A549 (cell line): ENCODE results near the gene MTERF1.

Source experiments
- CBX2 ChIP-seq: fragments of 200-600 bp; sonication (generic); IDR thresholded peaks from 2 replicates; pipeline ENCODE4 v1.6.1; 2016; ENCODE audit warnings: low read depth, mild to moderate bottlenecking, borderline replicate concordance
- CHD2 ChIP-seq: fragments of 150-350 bp; IDR thresholded peaks from 2 replicates; pipeline ENCODE4 v1.6.1; 2014; ENCODE audit warnings: low read length; ENCODE audit not compliant: partially characterized antibody
- EHMT2 ChIP-seq: fragments of 200-600 bp; sonication (generic); IDR thresholded peaks from 2 replicates; pipeline ENCODE4 v1.6.1; 2016; ENCODE audit warnings: antibody characterized with exemption, low read depth, mild to moderate bottlenecking, moderate library complexity
- POLR2A ChIP-seq: IDR thresholded peaks from 2 replicates; pipeline ENCODE4 v1.6.1; 2012; ENCODE audit warnings: mild to moderate bottlenecking, low read length
- RCOR1 ChIP-seq: fragments of 150-350 bp; IDR thresholded peaks from 2 replicates; pipeline ENCODE4 v1.6.1; 2014; ENCODE audit warnings: antibody characterized with exemption, low read length, low read depth
- SMC3 ChIP-seq: fragments of >200 bp; sonication (Bioruptor Twin); formaldehyde crosslinking; IDR thresholded peaks from 3 replicates; pipeline ENCODE4 v1.6.1; 2018; ENCODE audit warnings: inconsistent platforms
- ZFP36 ChIP-seq: fragments of 450-650 bp; IDR thresholded peaks from 2 replicates; pipeline ENCODE4 v1.6.1; 2014; ENCODE audit warnings: borderline replicate concordance; ENCODE audit not compliant: partially characterized antibody
- TF ChIP-seq, protein P1 (sequence below): fragments of >200 bp; sonication (Bioruptor Twin); formaldehyde crosslinking; IDR thresholded peaks from 3 replicates; pipeline ENCODE4 v1.5.1; 2016
- TF ChIP-seq, protein P2 (sequence below): IDR thresholded peaks from 2 replicates; pipeline ENCODE4 v1.6.1; 2012
- TF ChIP-seq, protein P3 (sequence below): fragments of 450-650 bp; IDR thresholded peaks from 2 replicates; pipeline ENCODE4 v1.6.1; 2014; ENCODE audit warnings: antibody characterized with exemption

DNA sequence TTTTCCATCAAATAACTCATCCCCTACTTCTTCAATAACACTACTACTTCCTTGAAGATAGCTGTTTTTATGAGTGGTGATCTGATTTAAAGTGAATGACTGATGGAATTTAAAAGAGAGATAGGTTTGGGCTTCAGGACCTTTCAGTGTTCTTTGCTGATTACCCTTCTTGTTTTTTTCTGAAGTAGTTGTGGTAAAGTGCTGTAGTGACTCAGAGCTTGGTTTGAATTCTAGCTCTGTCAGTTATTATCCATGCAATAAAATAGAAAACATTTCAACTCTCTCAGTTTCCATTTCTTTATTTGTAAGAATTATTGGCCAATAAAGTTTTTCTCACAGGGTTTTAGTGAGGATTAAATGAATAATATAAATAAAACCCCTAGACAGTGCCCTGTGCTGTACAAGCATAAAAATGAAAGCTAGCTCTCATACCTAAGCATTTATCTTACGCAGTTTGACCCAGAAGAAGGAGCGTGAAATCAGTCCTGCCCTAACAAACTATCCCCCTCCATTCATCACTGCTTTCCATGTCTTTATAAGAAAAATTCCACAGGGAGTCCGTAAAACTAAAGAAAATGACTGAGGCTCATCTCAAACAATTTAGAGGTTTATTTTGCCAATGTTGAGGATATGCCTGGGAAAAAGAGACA, 35.0 kb upstream of the MTERF1 start:
- no peak for TF ChIP-seq POLR2A
- TF ChIP-seq ZFP36: no peak
- TF ChIP-seq, protein P1, sequence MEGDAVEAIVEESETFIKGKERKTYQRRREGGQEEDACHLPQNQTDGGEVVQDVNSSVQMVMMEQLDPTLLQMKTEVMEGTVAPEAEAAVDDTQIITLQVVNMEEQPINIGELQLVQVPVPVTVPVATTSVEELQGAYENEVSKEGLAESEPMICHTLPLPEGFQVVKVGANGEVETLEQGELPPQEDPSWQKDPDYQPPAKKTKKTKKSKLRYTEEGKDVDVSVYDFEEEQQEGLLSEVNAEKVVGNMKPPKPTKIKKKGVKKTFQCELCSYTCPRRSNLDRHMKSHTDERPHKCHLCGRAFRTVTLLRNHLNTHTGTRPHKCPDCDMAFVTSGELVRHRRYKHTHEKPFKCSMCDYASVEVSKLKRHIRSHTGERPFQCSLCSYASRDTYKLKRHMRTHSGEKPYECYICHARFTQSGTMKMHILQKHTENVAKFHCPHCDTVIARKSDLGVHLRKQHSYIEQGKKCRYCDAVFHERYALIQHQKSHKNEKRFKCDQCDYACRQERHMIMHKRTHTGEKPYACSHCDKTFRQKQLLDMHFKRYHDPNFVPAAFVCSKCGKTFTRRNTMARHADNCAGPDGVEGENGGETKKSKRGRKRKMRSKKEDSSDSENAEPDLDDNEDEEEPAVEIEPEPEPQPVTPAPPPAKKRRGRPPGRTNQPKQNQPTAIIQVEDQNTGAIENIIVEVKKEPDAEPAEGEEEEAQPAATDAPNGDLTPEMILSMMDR: no peak
- TF ChIP-seq CHD2: no peak
- TF ChIP-seq, protein P2, sequence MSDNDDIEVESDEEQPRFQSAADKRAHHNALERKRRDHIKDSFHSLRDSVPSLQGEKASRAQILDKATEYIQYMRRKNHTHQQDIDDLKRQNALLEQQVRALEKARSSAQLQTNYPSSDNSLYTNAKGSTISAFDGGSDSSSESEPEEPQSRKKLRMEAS: no peak
- TF ChIP-seq, protein P3, sequence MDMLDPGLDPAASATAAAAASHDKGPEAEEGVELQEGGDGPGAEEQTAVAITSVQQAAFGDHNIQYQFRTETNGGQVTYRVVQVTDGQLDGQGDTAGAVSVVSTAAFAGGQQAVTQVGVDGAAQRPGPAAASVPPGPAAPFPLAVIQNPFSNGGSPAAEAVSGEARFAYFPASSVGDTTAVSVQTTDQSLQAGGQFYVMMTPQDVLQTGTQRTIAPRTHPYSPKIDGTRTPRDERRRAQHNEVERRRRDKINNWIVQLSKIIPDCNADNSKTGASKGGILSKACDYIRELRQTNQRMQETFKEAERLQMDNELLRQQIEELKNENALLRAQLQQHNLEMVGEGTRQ: no peak
- no peak for TF ChIP-seq CBX2
- no peak for TF ChIP-seq RCOR1
- no peak for TF ChIP-seq SMC3
- TF ChIP-seq EHMT2: no peak
